IPS DF 6.9 (cell line): ENCODE results near the gene A4GALT.

Experiments
- DNase-seq: peaks from one replicate; pipeline ENCODE4 v3.0.0-alpha.2; 2013; ENCODE audit warnings: low read depth, low spot score
- H3K27ac ChIP-seq: one replicate; pipeline ENCODE4 v1.5.1; 2013; ENCODE audit warnings: low read length, control low read depth
- H3K27me3 ChIP-seq: 2 replicates; pipeline ENCODE4 v1.6.1; 2013; ENCODE audit warnings: mild to moderate bottlenecking, low read length; ENCODE audit not compliant: control insufficient read depth, insufficient read depth
- H3K36me3 ChIP-seq: 2 replicates; pipeline ENCODE4 v1.6.1; 2013; ENCODE audit warnings: low read length; ENCODE audit not compliant: control insufficient read depth, insufficient read depth
- H3K4me1 ChIP-seq: 2 replicates; pipeline ENCODE4 v1.6.1; 2013; ENCODE audit warnings: low read length; ENCODE audit not compliant: control insufficient read depth, insufficient read depth
- H3K4me3 ChIP-seq: 2 replicates; pipeline ENCODE4 v1.5.1; 2013; ENCODE audit warnings: mild to moderate bottlenecking, low read length
- H3K9me3 ChIP-seq: 2 replicates; pipeline ENCODE4 v1.6.1; 2013; ENCODE audit warnings: low read length, inconsistent platforms; ENCODE audit not compliant: control insufficient read depth, insufficient read depth
- WGBS: extraction: QIAGEN DNeasy Blood & Tissue Kit; methylation state at CpG from one replicate; pipeline ENCODE4 v1.1.7; 2013; ENCODE audit warnings: mixed read lengths, missing lambda C conversion rate; ENCODE audit not compliant: insufficient read length, insufficient coverage; 5-methylcytosine and 5-hydroxymethylcytosine counted together

The A4GALT gene

GRCh38 chr22:42649246-42650099 is 71.2 kb downstream of the A4GALT start, which contains the start of gene CYB5R3:
Gene CYB5R3, minus strand, starts transcription at chr22:42649392. Its CDS starts 77 bp downstream, at chr22:42649315.
- no CpG with 5 or more reads among the region's 81 CpGs for WGBS
- H3K9me3 ChIP-seq: no peaks in the 10 kb centered on the region
- H3K4me1 ChIP-seq: peaks cover 6% of the 10 kb centered on the region
- no peak within 1 kb of the TSS for H3K27ac ChIP-seq
- no peak for DNase-seq
- H3K36me3 ChIP-seq: no peaks in the 10 kb centered on the region; the same call in 1 of the 2 replicates
- H3K27me3 ChIP-seq: no peaks in the 10 kb centered on the region
- peak within 1 kb of the TSS; percentile 78 for H3K4me3 ChIP-seq

DNA sequence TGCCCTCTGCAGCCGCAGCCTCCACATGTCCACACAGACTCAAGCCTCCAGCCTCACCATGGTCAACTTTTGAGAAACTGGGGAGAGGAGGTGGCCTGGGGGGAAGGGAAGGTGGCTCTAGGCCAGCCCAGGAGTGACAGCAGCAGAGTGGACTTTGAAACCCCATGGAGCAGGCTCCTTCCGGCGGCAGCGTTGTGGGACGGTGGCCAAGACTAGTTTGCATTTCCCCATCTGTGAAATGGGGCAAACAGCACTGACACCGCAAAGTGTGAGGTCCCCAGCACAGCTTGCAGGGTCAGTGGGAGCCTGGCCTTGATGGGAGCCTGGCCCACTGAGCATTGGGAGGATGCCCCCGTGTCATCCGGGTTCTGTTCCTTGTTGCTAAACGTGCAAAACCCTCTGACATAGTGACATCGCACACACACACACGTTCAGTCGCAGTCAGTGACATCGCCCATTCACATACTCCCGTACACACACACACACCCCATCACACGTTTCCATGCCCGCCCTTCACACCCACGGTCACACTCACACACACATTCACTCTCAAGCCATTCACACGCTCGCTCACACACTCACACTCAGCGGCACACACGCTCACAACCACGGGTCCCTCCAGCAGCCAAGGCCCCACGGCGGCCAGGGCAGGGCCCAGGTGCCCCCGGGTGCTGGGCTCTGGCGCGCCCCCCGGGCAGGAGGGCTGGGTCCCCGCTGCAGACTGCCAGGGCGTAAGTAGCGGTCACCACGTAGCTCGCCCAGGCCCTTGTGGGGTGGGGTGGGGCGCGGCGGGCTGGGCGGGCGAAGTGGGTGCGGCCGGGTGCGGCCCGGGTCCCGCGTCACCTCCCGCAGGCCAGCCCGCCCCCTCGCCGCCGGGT is 72.1 kb downstream of the A4GALT start:
- Histone ChIP-seq H3K4me3 (peak overlapping the region; percentile 78), H3K27me3 (no peaks in the 10 kb centered on the region), H3K27ac (no peak overlapping the region), H3K4me1 (peaks cover 13% of the 10 kb centered on the region), H3K9me3 (no peaks in the 10 kb centered on the region), H3K36me3 (no peaks in the 10 kb centered on the region; the same call in 1 of the 2 replicates)
- WGBS: no CpG with 5 or more reads among the region's 49 CpGs
- no peak for DNase-seq

DNA sequence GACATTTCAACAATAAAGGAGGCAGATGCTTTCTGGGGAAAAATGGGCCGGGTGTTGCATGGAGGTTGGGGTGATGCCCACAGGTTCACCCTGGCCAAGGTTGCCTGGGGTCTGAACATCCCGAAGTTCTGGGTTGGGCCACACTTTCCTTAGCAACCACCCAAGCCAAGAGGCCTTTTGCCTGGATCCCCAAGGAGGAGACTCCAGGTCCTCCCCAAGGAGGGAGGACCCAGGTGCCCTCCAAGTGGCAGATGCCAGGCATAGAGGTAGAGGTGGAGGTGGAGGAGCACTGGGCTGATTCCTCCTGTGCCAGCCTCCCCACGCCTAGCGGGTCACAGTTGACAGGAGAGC is 72.7 kb downstream of the A4GALT start:
- Histone ChIP-seq H3K36me3 (no peaks in the 10 kb centered on the region; the same call in 1 of the 2 replicates), H3K27ac (no peak overlapping the region), H3K4me3 (no peak overlapping the region), H3K9me3 (no peaks in the 10 kb centered on the region), H3K4me1 (peaks cover 17% of the 10 kb centered on the region), H3K27me3 (no peaks in the 10 kb centered on the region)
- DNase-seq: no peak
- WGBS: no CpG with 5 or more reads among the region's 4 CpGs

- H3K27ac ChIP-seq: no peak overlapping the region
- no peaks in the 10 kb centered on the region; the same call in 1 of the 2 replicates for H3K36me3 ChIP-seq
- no peaks in the 10 kb centered on the region for H3K27me3 ChIP-seq
- no peak overlapping the region for H3K4me3 ChIP-seq
- peaks cover 17% of the 10 kb centered on the region for H3K4me1 ChIP-seq
- no peaks in the 10 kb centered on the region for H3K9me3 ChIP-seq
- no peak for DNase-seq
- WGBS: no CpG with 5 or more reads among the region's 16 CpGs
Measured at GRCh38 chr22:42646569-42647525, 73.8 kb downstream of the A4GALT start.

DNA sequence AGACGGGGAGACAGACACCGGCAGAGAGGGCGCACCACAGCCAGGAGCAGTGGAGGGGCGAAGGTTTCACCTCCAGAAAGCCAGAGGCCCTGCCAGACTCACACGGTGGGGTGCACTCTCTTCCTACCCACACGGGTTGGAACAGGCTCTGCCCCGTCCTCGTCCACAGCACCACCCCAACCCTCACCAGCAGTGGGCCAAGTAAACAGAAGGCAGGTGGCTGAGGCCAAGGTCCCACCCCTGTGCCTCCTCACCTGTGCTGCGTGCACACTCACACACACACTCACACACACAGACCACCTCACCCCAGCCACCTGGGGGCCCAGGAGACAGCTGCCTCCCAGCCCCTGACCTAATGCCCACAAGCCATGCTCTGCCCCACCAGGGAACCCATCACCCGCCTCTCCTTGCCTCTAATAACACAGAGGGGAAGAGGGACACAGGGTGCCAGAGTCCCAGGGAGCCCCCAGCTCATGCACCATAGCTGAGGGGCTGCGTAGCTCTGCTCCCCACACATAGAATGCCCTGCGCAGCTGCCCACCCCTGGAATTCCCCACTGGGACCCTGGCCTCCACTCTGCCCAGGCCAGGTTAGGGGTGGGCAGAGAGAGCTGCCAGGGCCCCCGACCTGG is 74.6 kb downstream of the A4GALT start:
- Histone ChIP-seq H3K36me3 (no peaks in the 10 kb centered on the region; the same call in 1 of the 2 replicates), H3K4me1 (peaks cover 17% of the 10 kb centered on the region), H3K4me3 (no peak overlapping the region), H3K27me3 (no peaks in the 10 kb centered on the region), H3K9me3 (no peaks in the 10 kb centered on the region), H3K27ac (no peak overlapping the region)
- no CpG with 5 or more reads among the region's 13 CpGs for WGBS
- DNase-seq: no peak

- no peak for DNase-seq
- peaks cover 17% of the 10 kb centered on the region for H3K4me1 ChIP-seq
- no CpG with 5 or more reads among the region's 19 CpGs for WGBS
- no peak overlapping the region for H3K27ac ChIP-seq
- H3K4me3 ChIP-seq: no peak overlapping the region
- H3K27me3 ChIP-seq: no peaks in the 10 kb centered on the region
- H3K9me3 ChIP-seq: no peaks in the 10 kb centered on the region
- H3K36me3 ChIP-seq: no peaks in the 10 kb centered on the region; the same call in 1 of the 2 replicates
Measured at GRCh38 chr22:42645341-42645937, 75.2 kb downstream of the A4GALT start.

DNA sequence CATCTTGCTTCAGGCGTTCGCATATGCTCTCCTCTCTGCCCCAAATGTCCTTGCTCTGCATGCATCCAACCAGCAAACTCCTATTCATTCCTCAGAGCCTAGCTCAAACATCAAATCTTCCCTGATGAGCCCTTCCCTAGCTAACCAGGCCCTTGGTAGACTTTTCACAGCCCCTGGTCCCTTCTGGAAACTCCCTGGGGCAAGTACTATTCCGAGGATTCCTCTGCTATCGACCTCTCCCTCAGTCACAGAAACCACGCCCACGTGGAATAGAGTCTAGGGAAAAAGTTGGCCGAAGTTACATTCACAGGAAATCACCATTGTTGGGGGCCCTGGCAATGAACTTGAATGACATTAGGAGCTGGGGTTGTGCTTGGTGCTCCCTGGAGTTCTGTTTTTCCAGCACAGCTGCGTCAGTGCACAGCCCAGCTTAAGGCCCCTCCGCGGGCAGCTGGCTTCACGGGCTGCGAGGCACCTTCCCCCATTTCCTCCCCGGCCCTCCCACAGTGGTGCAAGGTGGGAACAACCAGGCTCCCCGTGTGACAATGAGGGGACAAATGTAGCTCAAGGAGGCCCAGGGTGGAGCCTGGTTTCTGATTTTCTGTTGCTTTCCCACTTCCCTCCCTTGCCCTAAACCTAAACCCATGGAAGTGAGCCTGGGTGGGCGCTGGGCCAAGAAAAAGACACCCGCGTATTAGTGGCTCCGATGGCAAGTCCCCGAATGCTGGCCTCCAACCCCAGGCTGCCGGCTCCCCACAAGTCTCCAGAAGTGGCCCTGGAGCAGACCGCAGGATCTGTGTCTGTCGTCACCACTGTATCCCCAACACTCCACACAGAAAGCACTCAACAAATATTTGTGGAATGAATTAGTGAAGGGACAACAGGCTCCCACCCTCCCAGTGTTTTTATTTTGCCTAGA is 76.0 kb downstream of the A4GALT start:
- Histone ChIP-seq H3K36me3 (no peaks in the 10 kb centered on the region; the same call in 1 of the 2 replicates), H3K27ac (no peak overlapping the region), H3K27me3 (no peaks in the 10 kb centered on the region), H3K4me1 (peaks cover 17% of the 10 kb centered on the region), H3K9me3 (no peaks in the 10 kb centered on the region), H3K4me3 (no peak overlapping the region)
- no peak for DNase-seq
- no CpG with 5 or more reads among the region's 22 CpGs for WGBS

DNA sequence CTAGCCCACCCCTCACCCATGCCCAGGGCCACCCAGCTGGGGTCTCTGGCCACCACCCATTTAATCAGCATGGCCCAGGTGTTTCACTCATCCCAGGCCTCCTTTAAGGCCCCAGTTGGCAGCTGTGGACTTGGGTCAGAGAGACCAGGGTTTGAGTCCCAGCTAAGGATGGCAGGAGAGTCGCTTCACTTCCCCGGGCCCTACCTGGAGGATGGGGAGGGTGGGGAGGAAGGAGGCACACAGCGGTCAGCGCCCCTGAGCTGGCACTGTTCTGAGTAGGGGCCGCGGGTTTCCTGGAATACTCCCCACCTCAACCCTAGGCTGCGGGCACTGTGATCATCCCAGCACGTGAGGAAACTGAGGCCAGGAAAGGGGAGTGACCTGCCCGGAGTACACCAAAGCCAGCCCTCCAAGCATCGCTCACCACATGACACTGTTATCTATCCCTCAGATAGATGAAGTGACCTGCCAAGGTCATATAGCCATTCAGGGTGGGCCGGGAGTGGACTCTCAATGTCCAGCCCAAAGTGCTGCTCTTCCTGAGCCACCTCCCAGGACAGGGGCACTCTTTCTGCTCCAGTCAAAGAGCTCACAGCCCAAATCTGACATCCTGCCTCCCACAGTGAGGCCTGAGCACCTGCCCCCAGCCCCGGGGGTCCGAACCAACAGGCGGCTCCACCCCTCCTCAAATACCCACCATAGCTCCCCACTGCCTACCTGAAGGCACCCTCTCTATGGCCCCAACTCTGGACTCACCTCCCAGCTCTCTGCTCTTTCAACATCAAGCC is 76.8 kb downstream of the A4GALT start:
- no peak overlapping the region for H3K4me3 ChIP-seq
- H3K27me3 ChIP-seq: no peaks in the 10 kb centered on the region
- WGBS: no CpG with 5 or more reads among the region's 14 CpGs
- H3K9me3 ChIP-seq: no peaks in the 10 kb centered on the region
- H3K36me3 ChIP-seq: no peaks in the 10 kb centered on the region; the same call in 1 of the 2 replicates
- H3K4me1 ChIP-seq: peaks cover 17% of the 10 kb centered on the region
- no peak for DNase-seq
- no peak overlapping the region for H3K27ac ChIP-seq
